GM21526 (cell line): ENCODE measurements around the gene TRAPPC5.

ENCODE experiments used
- ATAC-seq: cut with Tn5 transposase; IDR thresholded peaks from one replicate; pipeline ENCODE4 v1.9.1; 2021; ENCODE audit warnings: moderate library complexity; ENCODE audit not compliant: unreplicated experiment, low FRiP score

TRAPPC5 gene

GRCh38 chr19:7645656-7646425 lies 34.8 kb upstream of the TRAPPC5 start:
- no peak for ATAC-seq

DNA sequence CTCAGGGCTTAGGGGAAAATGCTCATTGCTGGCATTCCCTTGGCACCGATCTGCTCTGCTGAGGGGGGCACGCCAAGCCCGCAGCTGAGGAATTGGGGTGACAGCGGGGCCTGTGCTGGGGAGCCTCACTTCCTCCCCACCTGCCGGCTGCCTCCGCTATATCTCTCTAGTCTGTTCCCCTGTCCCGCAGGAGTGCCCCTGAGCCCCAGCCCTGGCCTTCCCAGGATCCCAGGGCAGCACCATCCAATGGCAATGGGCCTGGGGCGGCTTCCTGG lies 34.3 kb upstream of the TRAPPC5 start:
- ATAC-seq = no peak

- no peak for ATAC-seq
Observed at GRCh38 chr19:7647156-7647555, 33.5 kb upstream of the TRAPPC5 start.

DNA sequence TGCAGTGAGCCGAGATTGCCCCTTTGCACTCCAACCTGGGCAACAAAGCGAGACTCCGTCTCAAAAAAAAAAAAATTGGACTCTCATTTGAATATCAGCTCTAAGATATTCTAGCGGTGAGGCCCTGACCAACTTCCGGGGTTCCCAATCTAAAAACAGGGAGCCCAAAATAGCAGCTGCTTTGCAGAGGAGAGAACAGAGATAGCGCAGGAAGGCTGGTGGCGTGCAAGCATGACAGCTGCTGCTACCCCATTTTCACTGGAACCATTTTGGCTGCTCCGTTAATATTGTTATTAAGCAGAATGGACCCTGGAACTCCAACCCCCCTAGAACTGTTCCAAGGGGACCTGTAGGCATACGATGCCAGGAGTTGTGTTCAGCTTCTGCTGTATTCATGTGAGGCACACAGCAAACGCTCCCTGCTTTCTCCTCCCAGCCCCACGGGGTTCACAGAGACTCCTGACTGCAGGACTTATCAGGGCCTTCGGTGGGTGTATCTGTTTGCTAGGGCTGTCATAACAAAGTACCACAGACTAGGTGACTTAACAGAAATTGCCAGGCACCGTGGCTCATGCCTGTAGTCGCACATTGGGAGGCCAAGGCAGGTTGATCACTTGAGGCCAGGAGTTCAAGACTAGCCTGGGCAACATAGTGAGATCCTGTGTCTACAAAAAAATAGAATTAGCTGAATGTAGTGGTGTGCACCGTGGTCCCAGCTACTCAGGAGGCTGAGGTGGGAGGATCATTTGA lies 32.2 kb upstream of the TRAPPC5 start:
- ATAC-seq = no peak

GRCh38 chr19:7650148-7650547 lies 30.5 kb upstream of the TRAPPC5 start:
- ATAC-seq = no peak

DNA sequence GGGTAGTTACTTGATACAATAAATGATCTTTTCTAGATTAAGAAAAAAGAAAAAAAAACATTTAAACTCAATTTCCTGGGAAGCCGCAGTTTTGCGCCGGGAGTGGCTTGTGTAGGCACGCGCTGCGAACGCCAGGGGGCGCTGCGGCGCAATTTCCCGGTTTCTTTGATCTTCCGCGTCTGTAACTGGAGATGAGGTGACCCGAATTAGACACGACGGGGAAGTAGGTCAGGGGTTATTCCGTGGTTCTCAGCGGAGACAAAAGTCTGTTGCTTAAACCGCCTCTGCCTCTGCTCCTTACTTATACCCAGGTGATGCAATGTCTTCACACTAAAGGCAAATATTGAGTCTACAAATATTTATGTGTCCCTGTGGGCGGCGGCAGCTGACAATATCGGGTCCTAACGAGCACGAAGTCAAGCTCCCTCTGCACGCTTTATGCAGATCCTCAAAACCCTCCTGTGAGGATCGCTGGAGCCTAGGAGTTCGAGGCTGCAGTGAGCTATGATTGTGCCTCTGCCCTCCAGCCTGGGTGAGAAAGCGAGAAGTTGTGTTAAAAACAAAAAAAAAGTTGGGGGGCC lies 28.5 kb upstream of the TRAPPC5 start:
- no peak for ATAC-seq

GRCh38 chr19:7654401-7654800 lies 26.2 kb upstream of the TRAPPC5 start:
- ATAC-seq = no peak

- ATAC-seq = no peak
Observed at GRCh38 chr19:7655581-7655980, 25.1 kb upstream of the TRAPPC5 start.

- no peak for ATAC-seq
Observed at GRCh38 chr19:7657131-7657751, 23.4 kb upstream of the TRAPPC5 start.

GRCh38 chr19:7658219-7658686 lies 22.4 kb upstream of the TRAPPC5 start:
- ATAC-seq = peak; percentile 78

DNA sequence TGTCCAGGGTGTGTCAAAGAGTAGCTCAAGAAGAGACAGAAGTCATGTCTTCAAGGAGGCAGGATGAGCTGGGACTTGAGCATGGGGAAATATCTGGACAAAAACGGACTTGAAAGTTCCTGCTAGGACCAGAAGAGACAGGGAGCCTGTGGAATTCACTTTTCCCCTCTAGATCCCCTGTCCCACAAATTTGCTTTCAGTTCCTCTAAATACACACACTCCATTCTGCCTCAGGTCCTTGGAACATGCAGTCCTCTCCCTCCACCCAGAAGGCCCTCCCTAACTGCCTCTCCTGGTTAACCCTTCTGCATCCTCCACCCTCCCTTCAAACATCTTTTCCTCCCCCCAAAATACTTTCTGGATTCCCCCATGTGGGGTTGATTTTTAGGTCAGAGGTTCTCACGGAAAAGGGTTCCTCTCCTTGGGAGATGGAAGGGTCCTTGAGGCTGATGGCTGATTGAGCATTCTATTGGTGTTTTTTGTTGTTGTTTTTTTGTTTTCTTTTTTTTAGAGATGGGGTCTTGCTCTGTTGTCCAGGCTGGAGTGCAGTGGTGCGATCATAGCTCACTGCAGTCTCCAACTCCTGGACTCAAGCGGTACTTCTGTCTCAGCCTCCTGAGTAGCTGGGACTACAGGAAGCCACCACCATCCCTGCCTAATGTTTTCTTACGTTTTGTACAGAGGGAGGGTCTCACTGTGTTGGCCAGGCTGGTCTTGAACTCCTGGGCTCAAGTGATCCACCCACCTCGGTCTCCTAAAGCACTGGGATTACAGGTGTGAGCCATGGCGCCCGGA lies 18.7 kb upstream of the TRAPPC5 start:
- ATAC-seq = no peak

GRCh38 chr19:7662657-7663056 lies 18.0 kb upstream of the TRAPPC5 start:
- no peak for ATAC-seq

DNA sequence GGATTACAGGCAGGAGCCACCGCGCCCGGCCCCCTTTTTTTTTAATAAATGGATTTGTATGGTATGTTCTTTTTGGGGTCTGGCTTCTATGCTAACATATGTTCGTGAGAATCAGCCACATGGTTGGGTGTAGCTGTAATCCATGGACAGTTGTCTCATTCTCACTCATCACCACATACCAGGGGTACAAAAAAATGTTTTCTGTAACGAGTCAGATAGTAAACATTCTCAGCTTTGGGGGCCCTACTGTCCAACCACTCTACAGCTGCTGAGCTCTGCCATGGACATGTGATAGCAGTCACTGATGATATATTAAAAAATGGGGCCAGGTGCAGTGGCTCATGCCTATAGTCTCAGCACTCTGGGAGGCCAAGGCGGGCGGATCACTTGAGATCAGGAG lies 16.9 kb upstream of the TRAPPC5 start:
- ATAC-seq = no peak

GRCh38 chr19:7665076-7665475 lies 15.6 kb upstream of the TRAPPC5 start:
- ATAC-seq = no peak

- no peak for ATAC-seq
Observed at GRCh38 chr19:7668842-7669241, 11.8 kb upstream of the TRAPPC5 start, which contains the start of gene RETN. Gene RETN, plus strand, starts transcription at chr19:7669049. Its CDS starts 278 bp downstream, at chr19:7669327.

- no peak for ATAC-seq
Observed at GRCh38 chr19:7669641-7670040, 11.0 kb upstream of the TRAPPC5 start.

DNA sequence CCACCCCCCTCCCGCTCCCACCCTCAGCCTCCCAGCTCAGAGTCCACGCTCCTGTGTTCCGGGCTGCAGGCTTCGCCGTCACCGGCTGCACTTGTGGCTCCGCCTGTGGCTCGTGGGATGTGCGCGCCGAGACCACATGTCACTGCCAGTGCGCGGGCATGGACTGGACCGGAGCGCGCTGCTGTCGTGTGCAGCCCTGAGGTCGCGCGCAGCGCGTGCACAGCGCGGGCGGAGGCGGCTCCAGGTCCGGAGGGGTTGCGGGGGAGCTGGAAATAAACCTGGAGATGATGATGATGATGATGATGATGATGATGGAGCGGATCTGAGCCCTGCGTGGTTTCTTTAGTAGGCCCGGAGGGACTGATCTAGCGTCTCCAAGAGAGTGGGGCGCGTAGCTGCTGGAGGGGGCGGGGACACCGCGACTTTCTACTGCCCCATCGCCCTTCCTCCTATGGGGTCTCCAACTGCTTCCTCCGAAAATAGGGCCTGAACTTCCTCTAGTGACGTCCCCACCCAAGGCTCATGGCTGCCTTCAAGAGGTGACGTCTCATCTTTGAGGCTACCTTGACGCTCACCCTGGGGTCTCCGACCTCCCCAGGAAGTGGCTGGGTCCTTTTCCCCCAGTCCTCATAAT lies 10.4 kb upstream of the TRAPPC5 start:
- ATAC-seq = no peak

DNA sequence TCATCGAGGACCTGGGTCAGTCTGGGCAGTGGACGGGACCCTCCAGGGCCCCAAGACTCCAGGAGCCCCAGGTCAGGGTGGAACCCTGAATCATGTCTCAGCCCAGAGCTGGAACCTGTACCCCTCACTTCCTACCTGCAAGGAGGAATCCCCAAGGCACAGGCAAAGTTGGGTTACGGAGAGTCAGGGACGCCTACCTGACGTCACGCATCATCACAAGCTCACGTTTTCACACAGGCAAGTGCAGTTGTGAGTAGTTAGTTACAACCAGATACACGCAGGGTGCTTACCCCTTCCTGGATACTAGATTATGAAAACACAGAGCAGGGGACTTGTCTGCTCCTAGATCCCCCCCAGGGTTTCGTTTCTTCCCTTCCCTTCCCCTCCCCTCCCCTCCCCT lies 9.8 kb upstream of the TRAPPC5 start:
- no peak for ATAC-seq

DNA sequence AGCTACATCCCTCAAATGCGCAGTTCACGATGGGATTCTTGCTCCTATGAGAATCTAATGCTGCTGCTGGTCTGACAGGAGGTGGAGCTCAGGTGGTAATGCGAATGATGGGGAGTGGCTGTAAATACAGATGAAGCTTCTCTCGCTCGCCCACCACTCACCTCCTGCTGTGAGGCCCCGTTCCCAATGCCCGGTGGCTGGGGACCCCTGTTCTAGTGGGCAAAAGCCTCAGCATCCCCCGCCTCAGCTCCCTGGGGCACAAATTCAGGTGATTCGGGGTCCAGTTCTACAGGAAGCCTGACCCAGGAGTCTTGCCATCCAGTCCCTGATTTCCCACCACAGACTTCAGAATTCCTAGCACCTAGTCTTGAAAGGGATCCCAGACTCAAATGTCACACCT lies 8.1 kb upstream of the TRAPPC5 start:
- no peak for ATAC-seq
